HG03460 (cell line): ENCODE results near the gene MLF2.

Source experiments
- ATAC-seq: cut with Tn5 transposase; IDR thresholded peaks from one replicate; pipeline ENCODE4 v1.9.1; 2021; ENCODE audit not compliant: unreplicated experiment

MLF2 gene, protein sequence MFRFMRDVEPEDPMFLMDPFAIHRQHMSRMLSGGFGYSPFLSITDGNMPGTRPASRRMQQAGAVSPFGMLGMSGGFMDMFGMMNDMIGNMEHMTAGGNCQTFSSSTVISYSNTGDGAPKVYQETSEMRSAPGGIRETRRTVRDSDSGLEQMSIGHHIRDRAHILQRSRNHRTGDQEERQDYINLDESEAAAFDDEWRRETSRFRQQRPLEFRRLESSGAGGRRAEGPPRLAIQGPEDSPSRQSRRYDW

DNA sequence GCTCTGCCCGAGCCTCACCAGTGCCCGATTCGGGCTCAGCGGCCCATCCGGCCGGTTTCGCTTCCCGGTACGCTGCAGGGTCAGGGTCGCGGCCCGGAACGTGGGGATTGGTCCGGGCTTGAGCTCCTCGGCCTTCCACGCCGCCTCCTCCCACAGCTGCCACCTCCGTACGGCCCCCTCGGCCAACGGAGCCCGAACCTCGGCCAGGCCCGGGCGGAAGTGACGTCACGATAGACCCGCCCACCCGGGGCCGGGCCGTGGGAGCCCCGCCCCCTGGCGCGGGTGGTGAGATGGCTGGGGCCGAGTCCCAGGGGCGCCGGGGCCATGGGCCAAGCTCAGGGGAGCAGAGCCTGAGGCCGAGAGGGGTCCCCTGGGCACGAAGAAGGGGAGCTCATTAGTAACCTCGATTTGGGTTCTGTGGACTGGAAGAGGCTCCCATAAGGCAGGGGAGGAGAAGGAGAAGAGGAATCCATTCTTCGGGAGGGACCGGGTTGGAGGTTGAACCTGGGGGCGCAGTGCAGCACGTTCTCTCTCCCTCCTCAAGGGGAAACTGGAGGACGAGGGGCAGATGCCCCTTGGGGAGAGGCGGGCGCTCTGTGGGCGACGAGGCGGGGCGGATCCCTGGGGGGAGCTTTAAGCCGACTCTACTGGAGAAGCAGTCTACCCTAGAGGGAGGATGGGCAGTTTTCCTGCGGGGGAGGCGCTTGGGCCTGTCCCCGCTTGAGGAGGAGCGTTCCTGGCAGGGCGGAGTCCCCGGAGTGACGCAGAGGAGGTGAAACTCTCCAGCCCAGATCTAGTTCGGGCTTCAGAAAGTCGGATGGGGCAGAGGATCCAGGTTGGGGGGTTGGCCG, at the start of gene MLF2:
TSS of gene MLF2 (minus strand) at position 221 of the 851 bp plus-strand sequence. CDS start 807 bp downstream, outside the sequence.
- ATAC-seq: peak; percentile 89

DNA sequence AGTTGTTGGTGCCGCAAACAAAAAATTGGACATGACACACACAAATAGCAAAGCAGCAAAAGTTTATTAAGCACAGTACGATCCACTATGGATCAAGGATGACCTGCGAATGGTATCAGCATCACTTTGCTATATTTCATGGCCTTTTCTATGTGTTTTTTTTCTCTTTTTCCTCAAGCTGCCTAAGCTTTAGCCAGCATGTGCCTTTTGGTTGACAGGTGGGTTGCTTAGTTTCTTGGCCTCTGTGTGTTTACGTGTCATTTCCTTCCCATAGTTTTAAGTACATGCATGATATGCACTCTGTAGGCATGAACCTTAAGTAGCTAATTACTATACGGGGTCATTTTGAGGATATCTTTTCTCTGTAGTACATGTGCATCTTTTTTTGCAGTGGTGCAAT, 46.2 kb upstream of the MLF2 start:
- ATAC-seq: no peak

DNA sequence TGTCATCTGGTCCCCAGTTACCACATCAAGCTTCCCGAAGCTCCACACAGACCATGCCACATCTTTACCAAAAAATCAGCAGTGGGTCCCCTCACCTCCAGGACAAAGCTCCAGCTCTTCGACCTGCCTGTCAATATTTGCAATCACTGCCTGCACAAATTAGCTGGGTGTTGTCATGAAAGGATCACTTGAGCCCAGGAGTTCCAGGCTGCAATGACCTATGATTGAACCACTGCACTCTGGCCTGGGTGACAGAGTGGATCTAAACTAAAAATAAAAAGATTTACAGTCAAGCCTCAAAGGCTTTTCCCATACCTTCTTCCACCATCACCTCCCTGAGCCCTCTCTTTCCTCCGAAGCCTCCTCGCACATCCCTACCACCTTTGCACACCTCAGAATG, 43.6 kb upstream of the MLF2 start:
- no peak for ATAC-seq

DNA sequence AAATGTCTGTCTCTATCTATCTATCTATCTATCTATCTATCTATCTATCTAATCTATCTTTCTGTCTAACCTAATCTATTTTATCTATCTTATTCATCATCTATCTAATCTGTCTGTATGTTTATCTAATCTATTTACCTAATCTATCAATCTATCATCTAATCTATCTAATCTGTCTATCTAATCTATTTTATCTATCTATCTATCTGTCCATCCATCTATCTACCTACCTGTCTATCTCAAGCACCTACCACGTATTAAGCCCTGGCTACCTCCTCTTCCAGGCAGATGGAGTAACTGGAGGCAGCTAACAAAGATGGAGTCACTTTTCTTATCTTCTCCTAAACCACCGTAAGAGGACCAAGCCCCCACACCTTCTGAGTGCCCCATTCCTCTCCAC, 42.1 kb upstream of the MLF2 start:
- ATAC-seq: no peak

DNA sequence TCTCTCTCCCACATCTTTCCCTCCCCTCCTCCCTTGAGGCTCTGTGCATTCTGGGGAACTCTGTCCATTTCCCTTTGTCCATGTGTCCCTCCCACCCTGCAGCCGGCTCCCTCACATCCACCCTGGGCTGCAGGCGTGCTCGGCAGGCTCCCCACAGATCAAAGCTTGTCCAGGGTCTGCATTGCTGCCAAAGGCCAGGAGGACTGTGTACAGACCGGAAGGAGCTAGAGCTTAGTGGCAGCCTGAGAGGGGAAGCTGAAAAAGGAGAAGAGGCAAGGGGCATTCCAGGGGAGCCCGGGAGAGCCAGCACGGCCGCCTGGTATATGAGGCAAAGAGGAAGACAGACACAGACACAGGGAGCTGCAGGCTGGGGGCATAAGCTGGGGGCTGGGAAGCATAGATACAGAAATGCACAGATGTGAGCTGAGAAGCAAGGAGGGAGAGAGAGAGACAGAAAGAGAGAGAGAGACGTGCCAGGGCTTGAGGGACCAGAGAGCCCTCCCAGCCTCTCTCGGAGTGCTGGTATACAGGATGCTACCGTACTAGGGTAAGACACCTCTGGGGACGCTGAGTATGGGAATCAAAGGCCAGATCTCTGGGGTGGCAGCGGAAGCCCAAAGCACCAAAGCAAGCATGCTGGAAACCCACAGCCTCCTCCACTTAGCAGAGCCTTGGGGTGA, 39.7 kb upstream of the MLF2 start:
- no peak for ATAC-seq

DNA sequence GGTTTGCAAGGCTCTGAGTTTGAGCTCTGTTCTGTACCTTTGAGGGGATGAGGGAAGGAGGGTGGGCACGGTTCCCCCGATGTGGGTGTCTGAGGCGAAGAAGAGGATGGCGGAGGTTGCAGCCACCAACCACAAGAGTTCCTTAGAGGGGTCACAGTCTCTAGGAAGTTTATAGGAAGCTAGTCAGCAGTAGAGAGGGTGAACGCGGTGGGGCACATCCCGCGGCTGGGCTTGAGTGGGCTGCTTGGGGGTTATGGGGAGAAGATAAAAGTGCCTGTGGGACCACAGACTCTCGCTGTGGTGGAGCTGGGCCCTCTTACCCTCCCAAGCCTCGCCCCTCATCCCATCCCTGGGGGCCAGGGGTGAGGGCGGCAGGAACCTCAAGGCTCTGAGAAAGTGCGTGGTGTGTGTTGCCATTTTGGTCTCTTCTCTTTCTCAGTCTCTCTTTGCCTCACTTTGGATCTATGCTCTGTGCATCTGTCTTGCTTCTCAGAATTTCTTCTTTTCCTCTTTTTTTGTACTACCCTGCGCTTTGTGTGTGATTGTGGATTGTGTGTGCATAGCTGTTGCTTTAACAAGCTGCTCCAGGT, 39.1 kb upstream of the MLF2 start:
- ATAC-seq: no peak

DNA sequence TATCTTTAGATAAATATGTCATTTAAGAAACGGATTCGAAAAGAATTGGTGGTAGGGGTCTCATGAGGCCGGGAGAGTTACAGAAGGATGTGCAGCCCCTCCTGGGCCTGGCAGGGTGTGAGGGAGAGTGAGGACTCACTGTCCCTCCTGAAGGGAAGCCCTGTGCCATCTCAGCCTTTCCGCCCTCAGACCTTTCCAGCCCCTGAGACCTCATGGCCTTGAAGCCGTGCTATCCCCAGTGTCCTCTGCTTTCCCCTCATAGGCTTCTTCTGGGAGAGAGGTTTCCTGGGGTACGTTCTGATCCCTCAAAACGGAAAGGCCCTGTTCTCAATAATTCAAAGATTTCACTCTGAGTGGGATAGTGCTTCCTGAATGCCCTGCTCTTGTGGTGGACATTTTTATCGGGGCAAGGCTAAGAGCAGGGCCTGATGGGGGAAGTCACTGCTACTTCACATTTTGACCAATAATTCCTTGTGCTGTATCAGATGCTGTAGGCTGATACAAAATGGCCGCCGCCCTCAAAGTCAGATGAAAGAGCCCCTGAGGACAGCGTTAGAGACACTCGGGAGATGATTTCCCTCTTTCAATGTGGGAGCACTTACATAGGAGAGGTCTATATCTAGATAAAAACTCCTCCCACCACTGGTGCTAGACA, 37.7 kb upstream of the MLF2 start:
- ATAC-seq: no peak

DNA sequence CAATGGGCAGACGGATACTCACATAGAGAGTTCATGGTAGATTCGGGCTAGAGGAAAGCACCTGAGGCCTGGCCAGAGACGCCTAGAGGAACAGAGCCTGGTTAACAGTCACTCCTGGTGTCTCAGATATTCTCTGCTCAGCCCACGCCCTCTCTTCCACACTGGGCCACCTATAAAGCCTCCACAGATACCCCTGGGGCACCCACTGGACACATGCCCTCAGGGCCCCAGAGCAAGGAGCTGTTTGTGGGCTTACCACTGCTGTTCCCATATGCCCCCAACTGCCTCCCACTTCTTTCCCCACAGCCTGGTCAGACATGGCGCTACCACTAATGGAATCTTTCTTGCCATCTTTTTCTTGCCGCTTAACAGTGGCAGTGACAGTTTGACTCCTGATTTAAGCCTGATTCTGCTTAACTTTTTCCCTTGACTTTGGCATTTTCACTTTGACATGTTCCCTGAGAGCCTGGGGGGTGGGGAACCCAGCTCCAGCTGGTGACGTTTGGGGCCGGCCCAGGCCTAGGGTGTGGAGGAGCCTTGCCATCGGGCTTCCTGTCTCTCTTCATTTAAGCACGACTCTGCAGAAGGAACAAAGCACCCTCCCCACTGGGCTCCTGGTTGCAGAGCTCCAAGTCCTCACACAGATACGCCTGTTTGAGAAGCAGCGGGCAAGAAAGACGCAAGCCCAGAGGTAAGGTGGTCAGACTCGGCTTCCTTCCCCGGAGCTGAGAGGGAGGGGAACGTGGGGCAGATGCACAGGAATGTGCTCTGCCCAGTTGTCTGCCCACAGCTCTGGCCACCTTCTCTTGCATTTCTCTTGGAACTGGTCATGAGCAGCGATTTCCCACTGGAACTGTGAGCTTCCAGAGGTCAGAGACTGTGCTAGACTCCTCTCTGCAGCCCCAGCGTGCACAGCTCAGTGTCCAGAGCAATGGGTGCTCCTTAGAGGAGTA, 36.3 kb upstream of the MLF2 start, which contains the start of gene CD4:
TSS of gene CD4 (plus strand) at position 557 of the 953 bp plus-strand sequence. CDS start 10,611 bp downstream, outside the sequence.
- ATAC-seq: no peak

DNA sequence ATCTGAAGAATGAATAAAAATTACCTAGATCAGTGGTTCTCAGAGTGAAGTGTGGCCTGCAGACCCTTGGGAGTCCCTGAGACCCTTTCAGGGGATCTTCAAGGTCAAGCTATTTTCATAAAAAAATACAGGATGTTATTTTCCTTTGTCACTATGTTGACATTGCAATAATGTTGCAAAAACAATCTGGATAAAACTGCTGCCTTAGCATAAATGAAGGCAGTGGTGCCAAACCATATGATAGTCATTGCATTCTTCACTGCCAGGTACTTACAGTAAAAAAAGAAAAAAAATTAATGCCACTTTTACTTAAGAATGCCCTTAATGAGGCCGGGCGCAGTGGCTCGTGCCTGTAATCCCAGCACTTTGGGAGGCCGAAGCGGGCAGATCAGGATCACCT, 34.4 kb upstream of the MLF2 start:
- ATAC-seq: no peak

DNA sequence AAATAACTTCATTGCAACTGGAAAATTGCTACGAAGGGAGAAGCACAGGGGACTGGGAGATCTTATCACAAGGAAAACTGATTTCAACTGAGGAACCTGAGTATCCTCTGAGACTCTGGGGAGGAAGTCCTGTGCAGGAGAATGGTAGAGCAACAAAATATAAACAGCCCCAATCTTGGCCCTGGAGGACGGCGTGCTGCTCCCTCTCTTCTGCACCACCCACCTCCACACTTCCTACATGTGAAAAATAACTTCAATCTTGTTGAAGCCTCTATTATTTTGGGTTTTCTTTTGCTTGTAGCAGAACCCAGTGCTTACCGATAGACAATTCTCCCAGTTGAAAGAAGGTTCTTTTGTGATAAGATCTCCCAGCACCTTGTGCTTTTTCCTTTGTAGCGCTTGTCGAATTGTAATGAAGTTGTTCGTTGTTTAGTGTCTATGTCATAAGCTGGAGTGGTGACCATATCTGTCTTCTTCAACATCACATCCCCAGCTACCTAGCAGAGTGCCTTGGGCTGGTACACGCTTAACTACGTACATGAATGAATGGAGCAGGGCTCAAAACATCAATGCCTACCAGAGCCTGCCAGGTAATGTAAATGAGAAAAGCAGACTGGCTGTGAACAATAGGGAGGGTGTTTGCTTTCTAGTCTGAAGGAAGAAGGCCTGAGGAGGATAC, 33.6 kb upstream of the MLF2 start:
- ATAC-seq: no peak

DNA sequence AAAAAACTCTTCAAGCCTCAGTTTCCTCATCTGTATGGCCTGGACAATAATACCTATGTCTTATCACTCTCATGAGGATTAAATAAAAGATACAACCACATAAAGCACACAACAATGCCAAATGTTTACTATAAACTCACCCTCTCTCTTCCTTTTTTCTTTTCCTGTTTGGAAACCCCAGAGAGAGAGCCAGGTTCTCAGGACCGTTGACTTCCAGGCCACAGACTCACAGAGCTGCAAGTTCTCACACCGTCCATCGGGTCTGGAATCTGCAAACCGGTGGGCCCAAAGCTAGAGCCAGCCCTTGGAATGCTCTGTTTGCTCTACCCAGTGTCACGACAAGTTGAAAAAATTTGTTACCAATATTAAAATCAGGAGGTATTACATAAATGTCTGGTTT, 31.8 kb upstream of the MLF2 start:
- ATAC-seq: no peak

DNA sequence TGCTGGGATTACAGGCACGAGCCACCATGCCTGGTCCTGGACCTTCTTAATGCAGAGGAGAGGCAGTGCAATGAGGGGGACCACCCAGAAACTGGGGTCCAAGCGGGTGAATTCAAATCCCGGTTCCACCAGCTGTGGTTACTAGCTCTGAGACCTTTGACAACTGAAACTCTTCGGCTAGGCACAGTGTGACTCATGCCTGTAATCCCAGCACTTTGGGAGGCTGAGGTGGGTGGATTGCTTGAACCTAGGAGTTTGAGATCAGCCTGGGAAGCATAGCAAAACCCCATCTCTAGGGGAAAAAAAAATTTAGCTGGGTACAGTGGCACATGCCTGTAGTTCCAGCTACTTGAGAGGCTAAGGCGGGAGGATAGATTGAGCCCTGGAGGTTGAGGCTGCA, 31.4 kb upstream of the MLF2 start:
- ATAC-seq: no peak

DNA sequence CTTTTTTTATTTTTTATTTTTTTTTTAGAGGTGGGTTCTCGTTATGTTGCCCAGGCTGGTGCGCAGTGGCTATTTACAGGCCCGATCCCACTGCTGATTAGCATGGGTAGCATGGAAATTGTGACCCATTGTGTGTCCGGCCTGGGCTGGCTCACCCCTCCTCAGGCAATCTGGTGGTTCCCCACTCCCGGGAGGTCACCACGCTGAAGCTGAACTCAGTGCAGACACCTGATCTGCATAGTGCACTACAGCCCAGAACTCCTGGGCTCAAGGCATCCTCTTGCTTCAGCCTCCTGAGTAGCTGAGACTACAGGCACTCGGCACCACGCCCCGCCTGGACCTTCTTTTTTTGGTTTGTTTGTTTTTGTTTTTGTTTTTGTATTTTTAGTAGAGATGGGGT, 30.9 kb upstream of the MLF2 start:
- ATAC-seq: no peak

DNA sequence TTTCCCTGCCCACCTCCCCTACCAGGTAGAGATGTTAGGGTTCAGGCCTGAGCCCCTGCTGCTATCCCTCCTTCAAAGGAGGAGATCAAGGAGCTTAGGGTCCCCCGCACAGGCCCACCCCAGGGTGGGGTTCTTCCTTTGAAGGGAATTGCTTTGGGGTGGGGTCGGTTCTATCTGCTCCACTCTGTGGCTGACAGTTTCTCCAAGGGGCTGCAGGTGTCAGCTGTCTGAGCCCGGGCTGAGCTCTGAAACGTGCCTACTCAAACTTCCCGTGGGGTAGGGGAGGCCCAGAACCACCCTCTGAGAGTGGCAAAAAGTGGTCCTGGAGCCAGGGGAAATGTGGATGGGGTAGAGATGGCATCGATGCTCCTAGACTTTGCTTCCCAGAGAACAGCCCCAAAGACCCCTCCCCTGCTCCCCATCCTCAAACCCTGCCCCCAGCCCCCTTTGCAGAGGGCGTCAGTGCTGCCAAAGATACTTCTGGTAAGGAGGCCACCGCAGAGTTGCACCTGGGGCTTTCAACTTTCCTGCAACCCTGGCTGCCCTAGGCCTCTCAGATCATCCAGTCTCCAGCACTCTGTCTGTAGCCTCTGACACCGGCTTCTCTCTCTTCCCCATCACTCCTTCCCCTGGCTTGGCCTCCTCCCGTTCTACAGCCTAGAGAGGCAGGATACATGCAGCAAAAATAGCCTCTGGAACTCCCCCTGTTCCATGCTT, 30.1 kb upstream of the MLF2 start:
- ATAC-seq: no peak

DNA sequence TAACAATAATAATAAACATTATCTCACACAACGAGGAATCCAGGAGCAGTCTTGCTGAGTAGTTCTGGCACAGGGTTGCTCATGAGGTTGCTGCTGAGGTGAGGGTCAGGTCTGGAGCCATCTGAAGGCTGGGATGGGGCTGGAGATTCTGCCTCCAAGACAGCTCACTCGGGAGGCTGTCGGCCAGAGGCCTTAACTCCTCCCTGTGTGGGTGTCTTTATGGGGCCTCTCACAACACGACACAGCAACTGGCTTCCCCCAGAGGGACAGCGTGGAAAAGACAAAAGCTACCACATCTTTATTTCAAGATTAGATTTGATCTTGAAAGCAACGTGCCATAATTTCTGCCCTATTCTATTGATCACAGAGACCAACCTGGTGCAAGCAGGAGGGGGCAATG, 29.2 kb upstream of the MLF2 start:
- ATAC-seq: no peak

DNA sequence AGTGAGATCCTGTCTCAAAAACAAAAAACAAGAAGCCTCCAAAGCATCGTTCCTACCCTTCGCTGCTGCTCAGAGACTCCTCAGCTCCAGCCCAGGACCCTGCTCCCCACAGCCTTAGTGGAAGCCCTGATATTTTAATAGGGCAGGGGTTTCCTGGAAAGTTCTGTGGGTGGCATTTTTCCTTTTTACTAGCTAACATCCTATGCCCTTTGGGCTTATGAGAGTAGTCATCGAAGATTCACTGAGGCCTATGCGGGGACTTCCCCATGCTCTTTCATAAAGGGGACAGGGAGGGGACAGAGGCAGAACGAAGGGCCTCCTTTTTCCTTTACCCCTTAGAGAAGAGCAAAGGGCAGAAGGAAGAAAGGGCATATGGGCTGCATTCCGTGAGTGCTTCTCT, 27.6 kb upstream of the MLF2 start:
- ATAC-seq: no peak

DNA sequence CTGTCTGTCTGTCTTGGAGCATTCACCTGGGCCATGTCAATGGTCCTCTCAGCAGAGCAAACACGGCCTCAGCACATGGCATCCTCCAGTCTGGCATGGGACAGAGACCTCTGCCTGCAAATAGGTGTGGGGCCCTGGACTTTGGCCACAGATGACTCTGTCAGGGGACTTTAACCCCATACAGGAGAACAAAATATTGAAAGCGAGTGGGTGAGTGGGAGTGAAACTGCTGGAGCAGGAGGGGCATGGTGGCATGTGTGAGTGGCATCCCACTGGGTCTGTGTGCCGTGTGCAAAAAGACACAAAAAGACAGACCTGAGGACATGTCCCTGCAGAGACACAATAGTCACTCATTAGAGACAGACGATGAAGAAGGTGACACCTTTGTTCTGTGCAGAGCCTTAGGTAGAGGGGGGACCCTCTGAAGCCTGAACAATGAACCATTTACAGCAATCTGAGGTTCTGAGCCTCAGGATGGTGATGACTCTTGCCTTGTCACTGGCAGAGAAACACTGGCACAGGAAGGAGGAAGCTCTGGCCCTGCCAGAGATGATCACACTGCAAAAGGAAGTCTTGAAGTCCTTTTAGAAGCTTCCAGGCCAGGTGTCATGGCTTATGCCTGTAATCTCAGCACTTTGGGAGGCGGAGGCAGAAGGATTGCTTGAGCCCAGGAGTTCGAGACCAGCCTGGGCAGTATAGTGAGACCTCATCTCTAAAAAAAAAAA, 26.9 kb upstream of the MLF2 start:
- no peak for ATAC-seq
